GM18526 (cell line): ENCODE measurements around the gene DRP2.

Experiments
- POLR2A ChIP-seq: IDR thresholded peaks from 3 replicates; pipeline ENCODE4 v1.6.1; 2011; ENCODE audit not compliant: insufficient read length; ENCODE audit errors: extremely low read depth

DRP2 gene

GRCh38 chrX:101229170-101229569 is 9.6 kb downstream of the DRP2 start:
- TF ChIP-seq POLR2A = no peak

GRCh38 chrX:101230636-101231035 is 11.1 kb downstream of the DRP2 start:
- no peak for TF ChIP-seq POLR2A

DNA sequence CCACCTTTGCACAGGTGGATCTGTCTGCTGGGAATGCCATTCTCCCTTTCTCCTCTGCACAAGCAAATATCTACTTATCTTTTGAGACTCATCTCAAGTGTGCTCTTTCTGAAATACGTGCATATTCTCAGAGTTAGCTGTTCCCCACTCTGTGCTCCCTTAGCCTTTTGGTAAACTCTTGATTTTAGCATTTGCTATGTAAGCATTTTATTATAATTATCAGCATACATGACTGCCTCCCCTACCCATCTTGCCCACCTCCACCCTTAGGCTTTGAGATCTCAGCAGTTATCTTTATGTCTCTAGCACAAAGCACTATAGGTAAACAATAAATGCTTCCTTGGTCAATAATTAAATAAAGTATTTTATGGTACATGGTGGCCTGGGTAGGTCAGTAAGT is 11.5 kb downstream of the DRP2 start:
- TF ChIP-seq POLR2A = no peak

GRCh38 chrX:101232316-101232715 is 12.7 kb downstream of the DRP2 start:
- TF ChIP-seq POLR2A = no peak

GRCh38 chrX:101237041-101237440 is 17.5 kb downstream of the DRP2 start:
- TF ChIP-seq POLR2A = no peak

DNA sequence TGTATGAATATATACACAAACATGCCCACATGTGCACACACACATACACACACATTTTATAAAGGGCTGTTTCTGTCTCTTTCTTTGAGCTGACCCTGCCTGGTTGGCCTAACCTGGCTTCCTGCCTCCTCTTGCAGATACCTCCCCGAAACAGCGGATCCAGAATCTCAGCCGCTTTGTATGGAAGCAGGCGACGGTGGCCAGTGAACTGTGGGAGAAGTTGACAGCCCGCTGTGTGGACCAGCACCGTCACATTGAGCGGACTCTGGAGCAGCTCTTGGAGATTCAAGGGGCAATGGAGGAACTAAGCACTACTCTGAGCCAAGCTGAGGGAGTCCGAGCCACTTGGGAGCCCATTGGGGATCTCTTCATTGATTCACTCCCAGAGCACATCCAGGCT is 21.9 kb downstream of the DRP2 start:
- TF ChIP-seq POLR2A = no peak

GRCh38 chrX:101252634-101253033 is 33.0 kb downstream of the DRP2 start:
- TF ChIP-seq POLR2A = no peak

DNA sequence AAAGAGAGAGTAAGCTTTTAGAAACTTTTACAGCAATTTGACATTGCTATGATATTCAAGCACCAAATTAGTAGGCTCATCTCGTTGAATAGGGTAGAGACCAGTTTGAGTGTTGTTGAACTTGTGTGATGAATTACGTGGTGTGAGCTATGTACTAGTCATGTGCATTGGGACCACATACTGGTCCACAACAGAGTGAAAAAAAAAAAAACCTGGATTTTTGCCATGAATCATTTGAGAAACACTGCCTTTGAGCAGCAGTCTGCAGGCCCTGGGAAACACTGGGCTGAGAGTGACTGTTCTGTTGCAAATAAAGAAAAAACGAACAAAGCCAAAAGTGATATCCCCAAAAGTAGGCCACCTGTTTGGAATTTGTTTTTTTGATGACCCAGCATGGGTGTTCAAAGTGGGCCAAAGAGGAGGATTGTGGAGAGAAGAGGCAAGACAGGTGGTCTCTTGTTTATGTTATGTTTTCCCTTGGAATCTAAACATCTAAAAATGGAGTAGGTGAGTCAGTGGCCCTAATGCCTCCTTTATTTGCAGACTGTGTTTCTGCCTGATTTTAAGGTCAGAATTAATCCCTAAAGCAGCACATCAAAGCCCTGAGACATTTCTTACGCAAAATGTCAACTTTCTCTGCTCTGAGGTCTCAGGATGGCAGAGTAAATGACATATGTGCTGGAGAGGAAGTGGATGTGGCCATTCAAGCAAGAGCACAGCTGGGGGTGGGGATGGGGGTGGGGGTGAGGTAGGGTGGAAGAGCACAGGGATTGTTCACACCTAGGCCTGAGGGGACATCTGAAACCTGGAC is 38.1 kb downstream of the DRP2 start:
- no peak for TF ChIP-seq POLR2A

DNA sequence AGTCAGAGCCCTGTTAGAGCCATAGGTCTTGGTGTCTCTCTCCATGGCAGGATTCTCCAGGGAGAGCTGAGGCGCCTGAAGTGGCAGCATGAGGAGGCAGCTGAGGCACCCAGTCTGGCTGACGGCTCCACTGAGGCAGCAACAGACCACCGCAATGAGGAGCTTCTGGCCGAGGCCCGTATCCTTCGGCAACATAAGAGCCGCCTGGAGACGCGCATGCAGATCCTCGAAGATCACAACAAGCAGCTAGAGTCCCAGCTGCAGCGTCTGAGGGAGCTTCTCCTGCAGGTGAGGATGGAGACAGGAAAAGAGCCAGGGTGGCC is 38.6 kb downstream of the DRP2 start:
- TF ChIP-seq POLR2A = no peak

DNA sequence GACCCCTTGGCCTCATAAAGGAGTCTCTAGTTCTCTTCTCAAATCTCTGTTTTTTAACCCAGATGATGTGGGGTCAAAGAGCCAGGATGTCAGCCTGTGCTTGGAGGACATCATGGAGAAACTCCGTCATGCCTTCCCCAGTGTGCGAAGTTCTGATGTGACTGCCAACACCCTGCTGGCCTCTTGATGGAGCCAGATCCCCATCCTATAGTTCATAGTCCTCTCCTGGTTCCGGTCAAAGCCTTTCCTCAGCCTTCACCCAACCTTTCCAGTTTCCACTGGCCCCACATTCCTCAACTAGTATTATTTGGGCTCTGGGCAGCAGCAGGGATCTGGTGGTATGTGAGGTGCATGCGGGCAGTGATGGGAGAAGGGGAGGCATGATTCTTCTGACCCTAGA is 40.8 kb downstream of the DRP2 start:
- no peak for TF ChIP-seq POLR2A

DNA sequence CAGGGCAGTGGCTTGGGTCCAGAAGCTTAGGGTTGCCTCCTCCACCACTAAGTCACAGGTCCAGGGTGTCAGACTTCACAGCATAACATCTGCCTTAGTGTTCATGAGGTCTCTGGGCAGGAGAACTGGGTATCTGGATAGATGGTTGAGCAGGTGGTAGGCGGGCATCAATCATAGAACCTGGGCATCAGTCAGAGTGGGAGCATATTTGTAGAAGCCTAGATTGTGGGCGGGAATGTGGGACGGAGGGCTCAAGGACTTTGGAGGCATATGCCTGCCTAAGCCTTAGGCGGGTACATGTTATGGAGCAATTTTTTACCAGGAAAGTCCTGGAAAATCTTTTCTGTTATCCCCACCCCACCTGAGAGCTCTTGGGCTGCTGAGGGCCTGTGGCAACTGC is 43.0 kb downstream of the DRP2 start:
- TF ChIP-seq POLR2A = no peak

DNA sequence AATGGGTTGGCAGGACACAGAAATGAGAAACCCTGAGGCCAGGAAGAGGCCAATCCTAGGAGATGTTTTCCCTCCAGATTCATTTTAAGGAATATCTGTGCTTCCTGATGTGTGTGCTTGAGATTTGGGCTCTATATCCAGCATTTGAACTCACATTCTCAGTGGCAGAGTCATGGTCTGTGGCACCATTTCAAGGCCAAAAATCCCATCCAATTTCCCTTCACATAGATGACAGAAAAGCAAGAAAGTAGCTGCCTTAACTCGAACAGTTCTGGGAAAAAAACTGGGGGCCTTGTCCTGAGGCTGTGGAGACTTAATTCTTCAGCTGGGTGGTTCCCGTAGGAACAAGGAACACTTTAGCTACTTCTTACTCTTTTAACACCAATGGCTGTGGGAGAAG is 44.2 kb downstream of the DRP2 start:
- no peak for TF ChIP-seq POLR2A

DNA sequence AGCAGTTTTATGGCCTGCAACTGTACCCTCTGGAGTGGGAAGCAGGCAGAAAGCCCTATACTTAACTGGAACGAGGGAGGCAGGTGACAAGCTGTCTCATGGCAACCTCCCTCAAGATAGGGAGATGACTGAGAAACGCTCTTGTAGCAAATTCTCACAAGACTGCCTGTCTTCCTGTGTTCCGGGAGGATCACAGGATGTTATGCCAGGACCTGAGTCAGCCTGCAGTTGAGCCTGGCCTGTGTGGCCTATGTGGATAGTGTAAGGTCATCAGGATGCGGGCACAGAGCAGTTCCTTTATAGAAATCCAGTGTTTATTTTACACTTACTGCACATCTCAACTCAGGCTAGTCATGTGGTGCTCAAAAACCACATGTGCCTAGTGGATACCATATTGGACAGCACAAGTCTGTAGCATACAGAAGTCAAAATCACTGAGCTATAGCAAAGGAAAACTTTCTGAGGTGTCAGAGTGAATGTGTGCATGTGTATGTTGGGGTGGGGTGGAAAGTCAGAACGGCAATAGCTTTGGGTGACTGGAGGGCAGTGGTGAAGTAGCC is 46.4 kb downstream of the DRP2 start:
- TF ChIP-seq POLR2A = no peak

GRCh38 chrX:101274198-101274597 is 54.6 kb downstream of the DRP2 start:
- no peak for TF ChIP-seq POLR2A

DNA sequence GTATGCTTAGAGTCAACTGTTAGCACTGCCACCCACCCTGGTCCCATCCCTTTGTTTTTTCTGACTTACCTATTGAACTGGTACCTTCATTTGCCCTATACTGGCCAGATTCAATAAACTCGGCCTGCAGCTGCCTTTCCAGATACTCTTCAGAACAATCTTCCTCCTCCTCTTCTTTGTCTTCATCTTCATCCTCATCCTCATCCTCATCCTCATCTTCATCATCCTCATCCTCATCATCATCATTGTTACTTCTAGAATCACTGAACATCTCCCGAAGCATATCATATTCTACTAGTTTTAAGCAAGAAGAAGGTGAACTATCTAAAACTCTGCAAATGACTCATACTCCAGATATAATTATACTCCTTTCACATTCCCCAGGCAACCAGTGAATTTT is 56.7 kb downstream of the DRP2 start:
- TF ChIP-seq POLR2A = no peak

DNA sequence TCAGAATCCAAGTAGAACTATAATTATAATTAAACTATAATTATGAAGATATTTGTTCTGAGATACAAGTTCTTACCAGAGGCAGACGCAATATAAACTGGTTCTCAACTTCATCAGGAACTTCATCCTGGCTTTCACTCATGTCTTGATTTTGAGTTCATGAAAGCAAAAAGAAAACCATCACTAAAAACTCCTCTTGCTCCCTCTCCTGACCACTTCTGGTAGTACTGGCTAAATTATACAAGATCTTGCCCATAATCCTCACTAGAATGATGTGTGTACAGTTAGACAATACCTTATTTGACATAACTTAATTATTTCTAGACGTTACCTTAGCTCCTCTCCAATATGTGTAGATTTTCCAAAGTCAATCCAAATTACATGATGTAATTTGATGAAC is 67.8 kb downstream of the DRP2 start:
- no peak for TF ChIP-seq POLR2A

- TF ChIP-seq POLR2A = no peak
Measured at GRCh38 chrX:101290957-101291603, 71.5 kb downstream of the DRP2 start, which contains the start of gene TAF7L. TSS of gene TAF7L (minus strand) at chrX:101291334. CDS start at chrX:101287543, 3,791 bp downstream.

DNA sequence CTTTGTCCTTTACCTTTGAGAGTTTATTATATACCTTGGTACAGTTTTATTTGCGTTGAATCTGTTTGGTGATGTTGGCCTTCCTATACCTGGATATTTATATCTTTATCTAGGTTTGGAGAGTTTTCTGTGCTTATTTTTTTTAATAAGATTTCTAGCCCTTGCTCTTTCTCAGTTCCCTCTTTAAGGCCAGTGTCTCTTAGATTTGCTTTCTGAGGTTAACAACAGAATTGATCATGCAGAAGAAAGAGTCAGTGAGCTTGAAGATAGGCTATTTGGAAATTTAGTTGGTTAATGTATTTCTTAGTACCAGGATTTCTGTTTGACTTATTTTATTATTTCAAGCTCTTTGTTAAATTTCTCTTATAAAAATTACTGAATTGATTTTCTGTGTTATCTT is 84.2 kb downstream of the DRP2 start:
- no peak for TF ChIP-seq POLR2A
